Measurements from ENCODE around the gene PRX. TPM values are rescaled to one million over a fixed set of nuclear protein-coding genes. Genes with fewer than 3 reads are reported as not detected.
"Not testable (repeated sequence)": the region's sequence is repeated elsewhere in the genome, so short reads cannot be mapped to it uniquely, and the experiment has no call there.

The PRX gene
- total RNA-seq, 1 donor from 2014 or later = 801 TPM

GRCh38 chr19:40418040-40418439, 4.9 kb upstream of the PRX start:
- no peak for ATAC-seq
- DNase-seq (ENCODE audit: low spot score) = no peak
- intact Hi-C loops (cut with DNase I) = no loop called here

GRCh38 chr19:40417643-40417981, 4.4 kb upstream of the PRX start:
- DNase-seq (ENCODE audit: low spot score) = no peak
- ATAC-seq = no peak
- intact Hi-C loops (cut with DNase I) = no loop called here

- peak; percentile 27 for ATAC-seq
- DNase-seq (ENCODE audit: low spot score) = no peak
- intact Hi-C loops (cut with DNase I) = no loop called here
Measured at GRCh38 chr19:40416918-40417642, 3.9 kb upstream of the PRX start.

- intact Hi-C loops (cut with DNase I) = no loop called here
- ATAC-seq (no peak), DNase-seq (ENCODE audit: low spot score) (no peak)
Measured at GRCh38 chr19:40415768-40416167, 2.6 kb upstream of the PRX start.

- DNase-seq (ENCODE audit: low spot score) (no peak), ATAC-seq (peak; percentile 27)
- intact Hi-C loops (cut with DNase I) = no loop called here
Measured at GRCh38 chr19:40414542-40415535, 1.7 kb upstream of the PRX start.

- DNase-seq (ENCODE audit: low spot score) (no peak), ATAC-seq (no peak)
- intact Hi-C loops (cut with DNase I) = no loop called here
Measured at GRCh38 chr19:40412866-40413265, 312 bp downstream of the PRX start.

GRCh38 chr19:40411958-40412499, 1.1 kb downstream of the PRX start:
- ATAC-seq (no peak), DNase-seq (ENCODE audit: low spot score) (no peak)
- intact Hi-C loops (cut with DNase I) = no loop called here

GRCh38 chr19:40411125-40411842, 1.9 kb downstream of the PRX start:
- DNase-seq (ENCODE audit: low spot score) = no peak
- intact Hi-C loops (cut with DNase I) = no loop called here
- ATAC-seq = no peak

GRCh38 chr19:40410030-40410389, 3.2 kb downstream of the PRX start:
- intact Hi-C loops (cut with DNase I) = no loop called here

GRCh38 chr19:40408598-40408925, 4.6 kb downstream of the PRX start:
- ATAC-seq; intact Hi-C loops (cut with DNase I); DNase-seq (ENCODE audit: low spot score): not testable (repeated sequence)

More at GRCh38 chr19:40410030-40410389, 3.2 kb downstream of the PRX start:
- peak; percentile 22 for ATAC-seq
- no peak for DNase-seq (ENCODE audit: low spot score)

- DNase-seq (ENCODE audit: low spot score) (no peak), ATAC-seq (no peak)
- intact Hi-C loops (cut with DNase I) = no loop called here
Measured at GRCh38 chr19:40407714-40408597, 5.2 kb downstream of the PRX start.

GRCh38 chr19:40403262-40403984, 9.8 kb downstream of the PRX start:
- DNase-seq (ENCODE audit: low spot score) = peak; percentile 95
- intact Hi-C loops (cut with DNase I) = no loop called here
- ATAC-seq = peak; percentile 91

GRCh38 chr19:40400559-40400958, 12.6 kb downstream of the PRX start:
- ATAC-seq = no peak
- intact Hi-C loops (cut with DNase I) = no loop called here
- no peak for DNase-seq (ENCODE audit: low spot score)

- ATAC-seq (peak; percentile 16), DNase-seq (ENCODE audit: low spot score) (no peak)
- intact Hi-C loops (cut with DNase I) = no loop called here
Measured at GRCh38 chr19:40398417-40399131, 14.6 kb downstream of the PRX start.

GRCh38 chr19:40397568-40397906, 15.6 kb downstream of the PRX start:
- DNase-seq (ENCODE audit: low spot score) (no peak), ATAC-seq (no peak)
- intact Hi-C loops (cut with DNase I) = no loop called here

- intact Hi-C loops (cut with DNase I) = no loop called here
- ATAC-seq = no peak
Measured at GRCh38 chr19:40396886-40397567, 16.2 kb downstream of the PRX start.

GRCh38 chr19:40395956-40396355, 17.2 kb downstream of the PRX start:
- DNase-seq (ENCODE audit: low spot score) (no peak), ATAC-seq (no peak)
- intact Hi-C loops (cut with DNase I) = no loop called here

More at GRCh38 chr19:40396886-40397567, 16.2 kb downstream of the PRX start:
- DNase-seq (ENCODE audit: low spot score) = no peak
